Fibroblast of lung (primary cell): Measurements from ENCODE around the gene CLASP1. TPM values are rescaled to one million over a fixed set of nuclear protein-coding genes. Genes with fewer than 3 reads are reported as not detected.

Experiments
- DNase-seq, 2 donors: peaks; one replicate each; pipeline versions ENCODE4 v3.0.0 to v3.0.0-alpha.2; 2010; ENCODE audit warnings: low read depth in 2 of 2
- H2AFZ ChIP-seq: 2 replicates; pipeline ENCODE4 v1.5.1; 2012; ENCODE audit warnings: low read length, control low read depth, inconsistent platforms
- H3K27ac ChIP-seq: 2 replicates; pipeline ENCODE4 v1.5.1; 2011; ENCODE audit warnings: low read length, control low read depth; ENCODE audit not compliant: insufficient read depth
- H3K27me3 ChIP-seq: 2 replicates; pipeline ENCODE4 v1.5.1; 2011; ENCODE audit warnings: mild to moderate bottlenecking, low read length; ENCODE audit not compliant: control insufficient read depth, insufficient read depth
- H3K36me3 ChIP-seq: 2 replicates; pipeline ENCODE4 v1.5.1; 2011; ENCODE audit warnings: low read length; ENCODE audit not compliant: control insufficient read depth, insufficient read depth
- H3K4me1 ChIP-seq: 2 replicates; pipeline ENCODE4 v1.5.1; 2011; ENCODE audit warnings: low read length; ENCODE audit not compliant: control insufficient read depth, insufficient read depth; ENCODE audit errors: extremely low read depth
- H3K4me2 ChIP-seq: 2 replicates; pipeline ENCODE4 v1.5.1; 2011; ENCODE audit warnings: low read length, control low read depth; ENCODE audit not compliant: insufficient read depth; ENCODE audit errors: extremely low read depth
- H3K4me3 ChIP-seq, 4 experiments: fragments of 200-600 bp in 1 of 4; sonication (generic) in 1 of 4; replicated peaks in 1 of 4; 2 replicates each; pipeline ENCODE4 v1.5.1; 2011 to 2016; ENCODE audit warnings: low read length in 4 of 4, low read depth in 3 of 4, mild to moderate bottlenecking in 3 of 4, control low read depth in 2 of 4, inconsistent platforms in 1 of 4, mixed read lengths in 1 of 4; ENCODE audit not compliant: insufficient read depth in 1 of 4; ENCODE audit errors: control extremely low read depth in 1 of 4
- H3K79me2 ChIP-seq: 2 replicates; pipeline ENCODE4 v1.5.1; 2012; ENCODE audit warnings: mild to moderate bottlenecking, low read length, inconsistent platforms; ENCODE audit not compliant: control insufficient read depth, insufficient read depth
- H3K9ac ChIP-seq: 2 replicates; pipeline ENCODE4 v1.5.1; 2011; ENCODE audit warnings: mild to moderate bottlenecking, low read length, control low read depth; ENCODE audit not compliant: insufficient read depth
- H3K9me3 ChIP-seq: 2 replicates; pipeline ENCODE4 v1.5.1; 2012; ENCODE audit warnings: low read depth, low read length; ENCODE audit not compliant: control insufficient read depth, insufficient read depth
- H4K20me1 ChIP-seq: 2 replicates; pipeline ENCODE4 v1.5.1; 2011; ENCODE audit warnings: low read length; ENCODE audit not compliant: control insufficient read depth, insufficient read depth; ENCODE audit errors: extremely low read depth
- CTCF ChIP-seq, 2 donors: IDR thresholded peaks in 1 of 2; conservative IDR thresholded peaks in 1 of 2; 1 replicate in 1 of 2; 2 replicates in 1 of 2; pipeline ENCODE4 v1.5.1; 2011 to 2012; ENCODE audit warnings: low read length in 2 of 2, control low read depth in 1 of 2, inconsistent platforms in 1 of 2, low read depth in 1 of 2, mild to moderate bottlenecking in 1 of 2
- EZH2 ChIP-seq: IDR thresholded peaks from 2 replicates; pipeline ENCODE4 v1.5.1; 2012; ENCODE audit warnings: low read length, control low read depth, mild to moderate bottlenecking; ENCODE audit errors: missing control alignments
- polyA plus RNA-seq, 2 donors: library from polyadenylated mRNA; depleted of rRNA in 1 of 2; stranded (reverse) in 1 of 2; unstranded in 1 of 2; fragments of >200 nt; gene quantifications; 2 replicates each; pipeline ENCODE4 v1.2.1, GENCODE V29; 2011 to 2012; ENCODE audit warnings: missing spikeins in 1 of 2
- total RNA-seq: library from RNA; depleted of rRNA; stranded (reverse); fragments of >200 nt; gene quantifications from 2 replicates; pipeline ENCODE4 v1.2.1, GENCODE V29; 2014

The CLASP1 gene
- total and polyA plus RNA-seq, 2 donors (not counting 1 experiment from before 2014, with no cell fraction given) = 6.0 to 48.4 TPM

GRCh38 chr2:121638333-121638732 is 10.9 kb downstream of the CLASP1 start:
- Histone ChIP-seq H3K27ac (no peak overlapping the region), H3K9me3 (no peaks in the 10 kb centered on the region), H3K4me2 (no peak overlapping the region), H3K9ac (no peak overlapping the region), H4K20me1 (no peaks in the 10 kb centered on the region), H2AFZ (no peak overlapping the region), H3K36me3 (no peaks in the 10 kb centered on the region), H3K27me3 (no peaks in the 10 kb centered on the region), H3K79me2 (peaks cover 63% of the 10 kb centered on the region), H3K4me3 (no peak overlapping the region), H3K4me1 (peaks cover 2% of the 10 kb centered on the region)
- DNase-seq = peak in 1 of 2 donors; percentile 48
- TF ChIP-seq CTCF (conservative IDR thresholded peaks at IDR 0.05 in 1 of 2, IDR thresholded peaks at IDR 0.05 in 1 of 2; ENCODE audit: low read depth in 1 of 2, low read length in 2 of 2) (no peak), EZH2 (no peak)

- TF ChIP-seq CTCF (conservative IDR thresholded peaks at IDR 0.05 in 1 of 2, IDR thresholded peaks at IDR 0.05 in 1 of 2; ENCODE audit: low read depth in 1 of 2, low read length in 2 of 2) (no peak), EZH2 (no peak)
- Histone ChIP-seq H3K27ac (no peak overlapping the region), H3K9me3 (no peaks in the 10 kb centered on the region), H3K4me1 (peaks cover 2% of the 10 kb centered on the region), H4K20me1 (no peaks in the 10 kb centered on the region), H3K4me3 (no peak overlapping the region), H3K79me2 (peaks cover 50% of the 10 kb centered on the region), H3K27me3 (no peaks in the 10 kb centered on the region), H2AFZ (no peak overlapping the region), H3K4me2 (no peak overlapping the region), H3K36me3 (no peaks in the 10 kb centered on the region), H3K9ac (no peak overlapping the region)
- no peak for DNase-seq
These were observed 13.9 kb downstream of the CLASP1 start for GRCh38 chr2:121635371-121635770.

- no peaks in the 10 kb centered on the region for H3K27me3 ChIP-seq
- no peak overlapping the region for H3K4me3 ChIP-seq
- no peak overlapping the region for H2AFZ ChIP-seq
- H3K9me3 ChIP-seq = no peaks in the 10 kb centered on the region
- H4K20me1 ChIP-seq = no peaks in the 10 kb centered on the region
- peak overlapping the region; percentile 56 for H3K27ac ChIP-seq
- peaks cover 46% of the 10 kb centered on the region for H3K79me2 ChIP-seq
- H3K4me2 ChIP-seq = peak overlapping the region; percentile 21
- TF ChIP-seq CTCF (conservative IDR thresholded peaks at IDR 0.05 in 1 of 2, IDR thresholded peaks at IDR 0.05 in 1 of 2; ENCODE audit: low read depth in 1 of 2, low read length in 2 of 2) (no peak), EZH2 (no peak)
- H3K4me1 ChIP-seq = peaks cover 2% of the 10 kb centered on the region
- H3K36me3 ChIP-seq = no peaks in the 10 kb centered on the region
- DNase-seq = peak; percentile 40 to 59
- no peak overlapping the region for H3K9ac ChIP-seq
These were observed 14.6 kb downstream of the CLASP1 start for GRCh38 chr2:121634354-121635307.
